GM19035 (cell line): ENCODE measurements around the gene MAML3.

Source experiments
- ATAC-seq: cut with Tn5 transposase; IDR thresholded peaks from one replicate; pipeline ENCODE4 v1.9.1; 2021; ENCODE audit not compliant: unreplicated experiment

The MAML3 gene

DNA sequence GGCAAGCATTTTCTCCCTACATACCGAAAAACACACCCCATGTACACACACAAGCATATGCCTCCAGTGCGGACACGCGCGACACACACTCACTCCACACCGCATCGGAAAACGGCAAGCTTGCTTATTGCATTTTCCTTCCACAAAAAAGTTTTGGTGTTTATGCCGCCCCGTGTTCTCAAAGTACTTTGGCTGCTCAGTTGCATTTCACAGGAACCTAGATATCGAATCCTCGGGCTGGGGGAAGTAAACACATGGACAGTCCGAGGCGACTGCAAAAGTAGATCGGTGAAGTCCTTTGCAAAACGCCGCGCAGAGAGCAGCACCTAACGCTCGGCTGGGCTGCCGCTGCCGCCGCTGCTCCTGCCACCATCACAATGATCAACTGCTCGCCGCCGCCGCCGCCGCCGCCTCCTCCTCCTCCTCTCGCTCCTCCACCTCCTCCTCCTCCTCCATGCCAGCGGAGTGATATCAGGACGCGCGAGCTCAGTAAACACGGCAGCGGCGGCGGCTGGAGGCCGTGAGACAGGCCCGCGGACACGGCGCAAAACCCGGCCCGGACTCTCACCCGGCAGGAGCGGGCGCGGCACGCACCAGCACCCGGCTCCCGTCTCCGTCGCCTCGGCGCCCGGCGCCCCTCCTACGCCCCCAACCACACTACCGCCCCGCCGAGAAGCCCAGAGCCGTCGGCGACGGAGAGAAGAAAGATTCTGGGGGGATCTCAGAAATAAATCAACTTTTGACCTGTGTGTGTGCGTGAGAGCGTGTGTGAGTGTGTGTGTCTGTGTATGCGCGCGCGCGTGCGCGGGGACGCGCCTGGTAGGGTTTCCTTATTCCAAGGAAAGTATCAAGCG lies at the start of gene MAML3:
MAML3 (minus strand) TSS at position 467 of the 854 bp plus-strand sequence. CDS start 857 bp downstream, outside the sequence.
- ATAC-seq, result peak; percentile 68

GRCh38 chr4:140198942-140199341 lies 45.0 kb upstream of the MAML3 start:
- no peak for ATAC-seq

GRCh38 chr4:140195806-140196205 lies 41.8 kb upstream of the MAML3 start:
- no peak for ATAC-seq

DNA sequence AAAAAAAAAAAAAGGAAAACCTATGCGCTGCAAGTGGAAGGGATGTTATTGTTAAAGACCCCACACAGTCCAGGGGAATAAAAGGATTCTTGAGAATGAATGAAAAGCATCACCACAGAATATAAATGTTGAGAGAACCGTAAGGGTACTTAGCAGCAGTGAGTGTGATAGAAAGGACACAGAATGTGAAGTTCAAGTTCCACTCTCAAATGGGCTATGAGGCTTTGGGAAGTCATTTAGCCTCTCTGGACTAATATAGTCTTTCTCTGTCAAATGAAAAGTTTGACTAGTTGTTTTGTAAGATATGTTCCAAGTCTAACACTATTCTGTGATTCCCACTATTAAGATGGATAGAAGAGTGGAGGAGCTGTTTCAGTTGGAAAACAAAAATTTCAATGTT lies 35.8 kb upstream of the MAML3 start:
- no peak for ATAC-seq

DNA sequence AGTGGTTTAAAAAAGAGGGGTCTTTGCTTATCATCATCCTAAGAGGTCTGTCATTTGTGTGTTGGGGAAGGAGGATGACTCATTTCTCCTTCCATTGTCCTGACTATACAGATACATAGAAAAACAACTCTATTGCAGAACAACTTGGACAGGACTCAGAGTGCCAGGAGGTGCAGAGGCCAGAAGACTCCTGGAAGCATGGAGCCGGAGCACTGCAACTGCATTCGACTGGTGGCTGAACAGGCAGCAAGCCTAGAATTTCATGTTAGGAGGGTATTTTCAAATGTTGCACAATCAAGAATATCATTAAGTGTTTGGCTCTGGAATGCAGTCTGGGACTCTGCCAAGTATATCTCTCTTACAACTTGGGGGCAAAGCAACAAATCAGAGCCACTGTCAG lies 35.0 kb upstream of the MAML3 start:
- ATAC-seq, result no peak

GRCh38 chr4:140187316-140187695 lies 33.3 kb upstream of the MAML3 start:
- no peak for ATAC-seq

DNA sequence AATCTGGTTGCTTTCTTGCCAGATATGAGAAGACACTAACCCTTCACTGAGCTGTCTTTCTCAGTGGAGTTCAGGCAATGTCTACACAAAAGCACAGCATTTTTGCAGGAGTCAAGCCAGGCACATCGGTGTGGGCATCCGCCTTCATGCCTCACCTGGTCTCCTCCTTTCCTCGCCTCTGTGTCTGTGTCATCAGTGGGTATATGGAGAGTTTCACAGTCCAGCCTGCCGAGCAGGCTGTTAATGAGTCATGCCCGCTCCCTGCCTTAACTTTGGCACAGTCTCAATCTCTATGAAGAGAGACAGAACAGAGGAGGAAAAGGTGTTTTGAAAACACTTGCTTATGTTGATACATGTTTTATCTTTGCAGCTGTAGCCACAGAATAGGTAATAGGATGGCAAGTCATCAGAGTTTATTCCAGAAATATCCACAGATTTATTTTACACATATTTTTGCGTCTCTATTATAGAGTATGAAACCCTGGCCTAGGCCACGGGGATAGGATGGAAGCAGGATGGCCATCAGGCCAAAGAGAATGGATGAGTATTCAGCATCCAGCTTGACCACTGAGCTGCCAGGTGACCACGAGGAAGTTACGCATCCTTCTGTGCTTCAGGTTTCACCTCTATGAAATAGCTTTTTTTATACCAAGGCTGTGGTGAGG lies 32.8 kb upstream of the MAML3 start:
- no peak for ATAC-seq

- ATAC-seq, result no peak
Observed at GRCh38 chr4:140186082-140186438, 32.1 kb upstream of the MAML3 start.

- ATAC-seq, result no peak
Observed at GRCh38 chr4:140185412-140186081, 31.6 kb upstream of the MAML3 start.

DNA sequence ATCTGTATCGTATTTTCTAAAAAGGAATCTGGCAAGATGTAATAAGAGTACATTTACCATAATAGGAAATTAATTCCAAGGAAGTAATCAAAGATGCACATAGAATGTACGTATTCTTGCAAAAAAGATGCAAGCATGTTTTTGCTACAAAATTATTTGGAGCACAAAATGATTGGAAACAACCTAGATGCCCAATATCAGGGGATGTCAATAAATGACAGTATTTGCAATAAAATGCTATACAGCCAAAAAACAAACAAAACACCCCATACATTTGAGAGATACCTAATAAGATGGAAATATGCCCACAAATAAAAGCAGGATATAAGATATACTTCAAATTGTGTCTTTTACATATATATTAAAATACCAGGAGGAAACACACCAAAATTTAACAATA lies 29.3 kb upstream of the MAML3 start:
- no peak for ATAC-seq

- no peak for ATAC-seq
Observed at GRCh38 chr4:140180577-140180976, 26.6 kb upstream of the MAML3 start.

- ATAC-seq, result no peak
Observed at GRCh38 chr4:140176735-140177134, 22.8 kb upstream of the MAML3 start.

DNA sequence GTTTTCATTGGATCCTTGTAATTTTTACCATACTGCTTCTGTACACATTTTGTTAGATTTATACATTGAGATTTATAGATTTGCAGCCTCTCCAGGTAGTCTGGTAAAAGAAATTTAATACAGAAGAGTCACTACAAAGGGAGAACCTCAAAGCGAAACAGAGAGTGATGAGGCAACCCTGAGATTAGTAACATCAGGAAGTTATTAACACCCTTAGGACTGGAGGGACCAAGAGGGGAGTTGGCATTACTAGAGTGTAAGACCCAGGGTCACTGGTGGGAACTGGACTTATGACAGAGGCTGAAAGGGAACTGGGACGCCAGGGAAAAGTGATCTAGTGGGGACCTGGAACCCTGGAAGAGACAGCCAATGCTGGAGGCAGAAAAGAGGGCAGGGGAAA lies 20.6 kb upstream of the MAML3 start:
- no peak for ATAC-seq

DNA sequence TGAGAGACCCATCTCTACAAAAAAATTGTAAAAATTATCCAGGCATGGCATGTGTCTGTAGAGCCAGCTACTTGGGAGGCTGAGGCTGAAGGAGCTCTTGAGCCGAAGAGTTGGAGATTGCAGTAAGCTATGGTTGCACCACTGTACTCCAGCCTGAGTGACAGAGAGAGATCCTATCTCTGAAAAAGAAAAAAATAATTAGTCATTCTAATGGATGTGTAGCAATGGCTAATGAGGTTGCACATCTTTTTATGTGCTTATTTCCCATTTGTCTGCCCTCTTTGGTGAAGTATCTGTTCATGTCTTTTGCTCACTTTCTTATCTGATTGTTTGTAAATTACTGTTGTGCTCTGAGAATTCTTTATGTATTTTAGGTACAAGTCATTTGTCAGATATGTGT lies 19.0 kb upstream of the MAML3 start:
- no peak for ATAC-seq

- no peak for ATAC-seq
Observed at GRCh38 chr4:140170299-140170698, 16.3 kb upstream of the MAML3 start.

DNA sequence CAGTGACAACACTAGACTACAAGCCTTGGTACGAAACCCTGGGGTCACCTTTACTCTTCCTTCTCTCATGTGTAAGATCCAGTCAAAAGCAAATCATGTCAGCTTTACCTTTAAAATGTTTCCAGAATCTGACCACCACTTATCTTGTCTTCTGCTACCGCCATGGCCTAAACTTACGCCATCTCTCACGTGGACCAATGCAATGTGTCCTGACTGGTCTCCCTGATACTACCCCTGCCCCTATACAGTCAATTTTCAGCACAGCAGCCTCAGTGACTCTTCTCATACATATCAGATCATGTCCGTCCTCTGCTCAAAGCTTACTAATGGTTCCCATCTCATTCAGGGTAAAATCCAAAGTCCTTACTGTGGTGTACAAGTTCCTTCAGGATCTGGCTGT lies 15.0 kb upstream of the MAML3 start:
- no peak for ATAC-seq

DNA sequence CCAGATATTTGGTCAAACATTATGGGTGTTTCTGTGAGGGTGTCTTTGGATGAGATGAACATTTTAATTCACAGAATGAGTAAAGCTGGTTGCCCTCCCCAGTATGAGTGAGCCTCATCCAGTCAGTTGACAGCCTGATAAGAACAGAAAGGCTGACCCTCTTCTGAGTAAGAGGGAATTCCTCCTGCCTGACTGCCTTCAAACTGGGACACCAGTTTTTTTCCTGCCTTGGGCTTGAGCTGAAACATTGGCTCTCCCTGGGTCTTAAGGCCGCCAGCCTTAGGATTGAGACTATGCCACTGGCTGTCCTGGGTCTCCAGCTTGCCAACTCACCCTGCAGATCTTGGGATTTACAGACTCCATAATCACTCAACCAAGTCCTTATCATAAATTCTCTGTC lies 14.5 kb upstream of the MAML3 start:
- no peak for ATAC-seq

DNA sequence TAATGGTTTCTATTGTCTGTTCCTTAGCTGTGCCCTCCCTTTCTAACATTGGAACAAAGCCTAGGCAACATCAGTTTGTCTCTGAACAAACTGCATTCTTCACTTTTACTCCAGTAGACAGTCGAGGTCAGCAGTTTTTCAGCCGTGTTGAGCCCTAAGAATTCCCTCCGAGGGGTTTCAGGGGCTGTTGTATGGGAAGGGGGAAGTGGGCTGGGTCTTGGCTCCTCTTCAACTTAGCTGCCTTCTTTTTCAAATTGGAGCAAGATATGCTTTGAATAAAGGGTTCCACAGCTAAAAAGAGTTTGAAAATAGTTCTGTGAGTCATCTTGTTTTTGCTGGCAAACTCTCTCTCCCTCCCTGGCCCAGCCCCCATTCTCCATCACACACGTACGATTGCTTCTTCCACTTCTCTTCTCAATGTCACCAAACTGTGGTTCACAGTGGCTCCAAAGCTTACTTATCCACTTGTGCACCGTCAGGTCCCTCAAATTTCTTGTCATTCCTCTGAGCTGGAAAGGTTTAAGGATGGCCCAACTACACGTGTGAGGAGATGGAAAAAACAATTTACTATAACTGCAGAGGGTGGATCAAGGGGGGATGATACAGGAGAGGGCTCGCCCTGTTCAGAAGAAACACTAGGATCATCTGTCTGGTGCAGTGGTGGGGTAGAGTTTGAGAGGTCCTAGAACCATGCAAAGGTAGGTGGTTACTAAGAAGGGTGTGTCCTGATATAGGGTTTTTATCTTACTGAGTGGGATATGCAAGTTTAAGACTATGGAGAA lies 9.2 kb upstream of the MAML3 start:
- no peak for ATAC-seq

DNA sequence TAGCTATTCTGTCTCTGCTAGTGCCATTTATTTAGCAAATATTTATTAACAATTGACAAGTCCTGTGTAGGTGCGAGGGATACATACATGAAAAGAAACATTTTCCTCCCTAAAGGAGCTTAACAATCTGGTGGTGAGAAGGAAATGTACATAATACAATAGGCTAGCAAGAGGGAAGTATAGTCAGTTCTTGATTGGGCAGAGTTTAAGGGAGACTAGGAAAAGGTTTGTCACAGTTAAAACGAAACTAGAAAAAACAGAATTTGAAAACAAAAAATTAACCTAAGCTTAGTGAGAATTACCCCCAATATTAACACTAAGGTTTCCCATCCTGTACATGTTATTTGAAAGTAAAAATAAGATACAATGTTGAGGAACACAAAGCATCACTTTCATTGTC lies 8.6 kb upstream of the MAML3 start:
- no peak for ATAC-seq

DNA sequence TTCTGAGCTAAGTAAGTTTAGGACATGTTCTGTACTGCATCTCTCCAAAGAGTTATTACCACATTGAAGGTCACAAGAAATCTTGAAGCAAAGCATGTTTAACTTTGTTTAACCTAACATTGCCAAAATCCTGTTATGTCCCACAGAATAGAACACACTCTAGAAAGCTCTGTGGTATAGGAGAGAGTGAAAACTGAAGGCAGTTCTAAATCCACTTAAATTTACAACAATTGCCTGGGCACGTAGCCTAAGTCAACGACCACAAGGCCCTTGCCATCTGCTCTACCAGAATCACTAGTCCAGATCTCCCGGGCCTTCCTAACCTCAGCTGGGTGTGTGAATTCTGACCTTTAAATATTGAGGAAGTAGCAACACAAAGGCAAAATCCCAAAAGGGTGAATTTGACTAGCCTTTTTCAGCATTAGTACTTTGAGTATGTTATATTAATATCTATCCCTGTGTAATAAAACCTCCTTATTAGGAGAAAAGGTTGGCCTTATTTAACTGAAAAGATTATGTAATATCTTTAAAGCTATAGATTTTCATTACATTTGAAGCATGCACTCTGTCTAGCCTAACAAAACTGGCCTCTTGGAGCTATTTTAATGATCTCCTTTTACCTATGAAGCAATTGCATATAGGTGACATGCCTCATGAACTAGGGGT lies 4.5 kb upstream of the MAML3 start:
- no peak for ATAC-seq

DNA sequence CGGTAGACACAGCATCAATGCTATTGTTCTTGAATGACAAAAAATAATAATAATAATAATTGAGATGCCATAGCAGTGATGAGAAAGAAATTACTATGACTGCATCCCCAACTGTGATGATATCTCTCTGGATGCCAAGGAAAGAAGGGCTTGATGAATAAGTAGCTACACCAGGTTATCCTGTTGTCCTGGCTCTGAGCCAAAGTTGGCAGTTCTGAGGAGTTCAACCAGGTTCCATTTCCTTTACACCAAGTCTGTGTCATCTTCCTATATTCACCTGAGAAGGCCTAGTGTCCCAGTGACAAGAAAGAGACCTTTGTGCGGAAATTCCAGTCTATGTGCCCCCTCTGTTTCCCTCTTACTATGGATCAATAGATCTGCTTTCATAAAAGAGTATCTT lies 3.4 kb upstream of the MAML3 start:
- no peak for ATAC-seq
